Measurements from ENCODE around the gene ADGRG2. TPM values are rescaled to one million over a fixed set of nuclear protein-coding genes. Genes with fewer than 3 reads are reported as not detected.

ADGRG2 gene
- total and polyA plus RNA-seq, 2 donors (not counting 1 experiment from before 2014, with no cell fraction given), result under 0.01 to 0.05 TPM

DNA sequence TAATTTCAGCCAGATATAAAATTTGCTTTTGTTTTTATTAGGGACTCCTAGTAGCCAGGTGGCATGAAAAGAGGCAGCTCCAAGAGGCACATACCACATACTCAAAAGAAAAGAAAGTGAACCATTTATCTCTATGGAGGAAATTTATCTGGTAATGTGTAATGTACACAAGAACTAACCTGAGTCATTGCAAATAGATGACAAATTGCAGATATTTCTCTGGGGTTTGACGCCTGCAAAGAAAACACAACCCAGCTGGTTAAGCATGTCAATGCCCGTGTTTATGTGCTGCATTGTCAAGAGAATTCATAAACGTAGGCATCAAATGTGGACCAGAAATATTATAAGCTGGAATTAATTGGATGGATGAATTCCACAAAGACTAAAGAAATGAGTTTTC, 91.5 kb downstream of the ADGRG2 start:
- Histone ChIP-seq H3K9ac (ENCODE audit: insufficient read depth, low read length) (no peak overlapping the region), H3K27me3 (ENCODE audit: control insufficient read depth, insufficient read depth, low read length) (no peaks in the 10 kb centered on the region), H2AFZ (ENCODE audit: low read length) (no peak overlapping the region), H3K4me2 (ENCODE audit: extremely low read depth, insufficient read depth, low read length) (no peak overlapping the region), H3K36me3 (ENCODE audit: control insufficient read depth, insufficient read depth, low read length) (no peaks in the 10 kb centered on the region), H3K27ac (ENCODE audit: insufficient read depth, low read length) (no peak overlapping the region), H3K79me2 (ENCODE audit: control insufficient read depth, insufficient read depth, low read length) (no peaks in the 10 kb centered on the region), H3K4me1 (ENCODE audit: control insufficient read depth, extremely low read depth, insufficient read depth, low read length) (no peaks in the 10 kb centered on the region), H3K9me3 (ENCODE audit: control insufficient read depth, insufficient read depth, low read depth, low read length) (no peaks in the 10 kb centered on the region), H3K4me3 (replicated peaks in 1 of 4; ENCODE audit: control extremely low read depth in 1 of 4, insufficient read depth in 1 of 4, low read depth in 3 of 4, low read length in 4 of 4) (no peak overlapping the region), H4K20me1 (ENCODE audit: control insufficient read depth, extremely low read depth, insufficient read depth, low read length) (no peaks in the 10 kb centered on the region)
- TF ChIP-seq EZH2 (IDR thresholded peaks at IDR 0.05; ENCODE audit: low read length, missing control alignments), result no peak
- TF ChIP-seq, protein P1, sequence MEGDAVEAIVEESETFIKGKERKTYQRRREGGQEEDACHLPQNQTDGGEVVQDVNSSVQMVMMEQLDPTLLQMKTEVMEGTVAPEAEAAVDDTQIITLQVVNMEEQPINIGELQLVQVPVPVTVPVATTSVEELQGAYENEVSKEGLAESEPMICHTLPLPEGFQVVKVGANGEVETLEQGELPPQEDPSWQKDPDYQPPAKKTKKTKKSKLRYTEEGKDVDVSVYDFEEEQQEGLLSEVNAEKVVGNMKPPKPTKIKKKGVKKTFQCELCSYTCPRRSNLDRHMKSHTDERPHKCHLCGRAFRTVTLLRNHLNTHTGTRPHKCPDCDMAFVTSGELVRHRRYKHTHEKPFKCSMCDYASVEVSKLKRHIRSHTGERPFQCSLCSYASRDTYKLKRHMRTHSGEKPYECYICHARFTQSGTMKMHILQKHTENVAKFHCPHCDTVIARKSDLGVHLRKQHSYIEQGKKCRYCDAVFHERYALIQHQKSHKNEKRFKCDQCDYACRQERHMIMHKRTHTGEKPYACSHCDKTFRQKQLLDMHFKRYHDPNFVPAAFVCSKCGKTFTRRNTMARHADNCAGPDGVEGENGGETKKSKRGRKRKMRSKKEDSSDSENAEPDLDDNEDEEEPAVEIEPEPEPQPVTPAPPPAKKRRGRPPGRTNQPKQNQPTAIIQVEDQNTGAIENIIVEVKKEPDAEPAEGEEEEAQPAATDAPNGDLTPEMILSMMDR (conservative IDR thresholded peaks at IDR 0.05 in 1 of 2, IDR thresholded peaks at IDR 0.05 in 1 of 2; ENCODE audit: low read depth in 1 of 2, low read length in 2 of 2), result no peak
- DNase-seq (ENCODE audit: low read depth in 2 of 2), result no peak

DNA sequence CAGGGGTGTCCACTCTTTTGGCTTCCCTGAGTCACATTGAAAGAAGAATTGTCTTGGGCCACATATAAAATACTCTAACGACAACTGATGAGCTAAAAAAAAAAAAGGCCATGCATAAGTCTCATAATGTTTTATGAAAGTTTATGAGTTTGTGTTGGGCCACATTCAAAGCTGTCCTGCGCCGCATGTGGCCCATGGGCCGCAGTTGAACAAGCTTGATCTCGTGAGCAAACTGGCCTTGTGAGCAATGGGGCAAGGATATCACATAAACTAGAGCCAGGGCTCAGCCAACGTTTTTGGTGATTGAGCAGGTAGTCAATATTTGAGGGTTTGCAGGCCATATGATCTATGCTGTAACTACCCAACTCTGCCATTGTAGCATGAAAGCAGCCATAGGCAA, 93.7 kb downstream of the ADGRG2 start:
- DNase-seq (ENCODE audit: low read depth in 2 of 2), result no peak
- H3K4me3 ChIP-seq (replicated peaks in 1 of 4; ENCODE audit: control extremely low read depth in 1 of 4, insufficient read depth in 1 of 4, low read depth in 3 of 4, low read length in 4 of 4), result no peak overlapping the region
- no peaks in the 10 kb centered on the region for H3K36me3 ChIP-seq (ENCODE audit: control insufficient read depth, insufficient read depth, low read length)
- TF ChIP-seq, protein P1 (conservative IDR thresholded peaks at IDR 0.05 in 1 of 2, IDR thresholded peaks at IDR 0.05 in 1 of 2; ENCODE audit: low read depth in 1 of 2, low read length in 2 of 2), result no peak
- TF ChIP-seq EZH2 (IDR thresholded peaks at IDR 0.05; ENCODE audit: low read length, missing control alignments), result no peak
- H2AFZ ChIP-seq (ENCODE audit: low read length), result no peak overlapping the region
- H3K27ac ChIP-seq (ENCODE audit: insufficient read depth, low read length), result no peak overlapping the region
- H3K79me2 ChIP-seq (ENCODE audit: control insufficient read depth, insufficient read depth, low read length), result no peaks in the 10 kb centered on the region
- no peaks in the 10 kb centered on the region for H4K20me1 ChIP-seq (ENCODE audit: control insufficient read depth, extremely low read depth, insufficient read depth, low read length)
- no peaks in the 10 kb centered on the region for H3K9me3 ChIP-seq (ENCODE audit: control insufficient read depth, insufficient read depth, low read depth, low read length)
- no peaks in the 10 kb centered on the region for H3K4me1 ChIP-seq (ENCODE audit: control insufficient read depth, extremely low read depth, insufficient read depth, low read length)
- H3K27me3 ChIP-seq (ENCODE audit: control insufficient read depth, insufficient read depth, low read length), result no peaks in the 10 kb centered on the region
- no peak overlapping the region for H3K4me2 ChIP-seq (ENCODE audit: extremely low read depth, insufficient read depth, low read length)
- H3K9ac ChIP-seq (ENCODE audit: insufficient read depth, low read length), result no peak overlapping the region

DNA sequence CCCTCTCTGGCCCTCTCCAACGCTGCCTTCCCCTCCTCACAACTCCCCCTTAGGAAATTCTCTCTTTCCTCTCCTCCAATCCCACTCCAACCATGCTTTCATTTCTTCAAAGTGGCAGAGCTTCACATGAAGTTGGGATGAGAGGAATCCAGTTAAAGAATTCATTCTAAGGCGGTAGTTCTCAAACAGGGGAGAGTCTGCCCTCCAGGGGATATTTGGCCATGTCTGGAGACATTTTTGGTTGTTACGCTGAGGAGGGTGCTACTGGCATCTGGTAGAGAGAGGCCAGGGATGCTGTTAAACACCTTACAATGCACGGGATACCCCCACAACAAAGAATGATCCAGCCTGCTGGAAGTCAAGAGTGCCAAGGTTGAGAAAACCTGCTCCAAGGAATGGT, 97.9 kb downstream of the ADGRG2 start:
- no peak overlapping the region for H3K4me2 ChIP-seq (ENCODE audit: extremely low read depth, insufficient read depth, low read length)
- H3K4me1 ChIP-seq (ENCODE audit: control insufficient read depth, extremely low read depth, insufficient read depth, low read length), result no peaks in the 10 kb centered on the region
- no peak overlapping the region for H3K27ac ChIP-seq (ENCODE audit: insufficient read depth, low read length)
- H3K79me2 ChIP-seq (ENCODE audit: control insufficient read depth, insufficient read depth, low read length), result no peaks in the 10 kb centered on the region
- no peaks in the 10 kb centered on the region for H3K36me3 ChIP-seq (ENCODE audit: control insufficient read depth, insufficient read depth, low read length)
- no peaks in the 10 kb centered on the region for H3K27me3 ChIP-seq (ENCODE audit: control insufficient read depth, insufficient read depth, low read length)
- H4K20me1 ChIP-seq (ENCODE audit: control insufficient read depth, extremely low read depth, insufficient read depth, low read length), result no peaks in the 10 kb centered on the region
- no peak for DNase-seq (ENCODE audit: low read depth in 2 of 2)
- TF ChIP-seq EZH2 (IDR thresholded peaks at IDR 0.05; ENCODE audit: low read length, missing control alignments), result no peak
- TF ChIP-seq, protein P1 (conservative IDR thresholded peaks at IDR 0.05 in 1 of 2, IDR thresholded peaks at IDR 0.05 in 1 of 2; ENCODE audit: low read depth in 1 of 2, low read length in 2 of 2), result no peak
- no peak overlapping the region for H3K4me3 ChIP-seq (replicated peaks in 1 of 4; ENCODE audit: control extremely low read depth in 1 of 4, insufficient read depth in 1 of 4, low read depth in 3 of 4, low read length in 4 of 4)
- H3K9ac ChIP-seq (ENCODE audit: insufficient read depth, low read length), result no peak overlapping the region
- H2AFZ ChIP-seq (ENCODE audit: low read length), result no peak overlapping the region
- no peaks in the 10 kb centered on the region for H3K9me3 ChIP-seq (ENCODE audit: control insufficient read depth, insufficient read depth, low read depth, low read length)

Measured in fibroblast of lung (primary cell).